Measurements from ENCODE around the gene WDR90. TPM values are rescaled to one million over a fixed set of nuclear protein-coding genes. Genes with fewer than 3 reads are reported as not detected.

Gene WDR90
- total and polyA plus RNA-seq, 8 donors: 19.9 to 114 (median 30.5) TPM

DNA sequence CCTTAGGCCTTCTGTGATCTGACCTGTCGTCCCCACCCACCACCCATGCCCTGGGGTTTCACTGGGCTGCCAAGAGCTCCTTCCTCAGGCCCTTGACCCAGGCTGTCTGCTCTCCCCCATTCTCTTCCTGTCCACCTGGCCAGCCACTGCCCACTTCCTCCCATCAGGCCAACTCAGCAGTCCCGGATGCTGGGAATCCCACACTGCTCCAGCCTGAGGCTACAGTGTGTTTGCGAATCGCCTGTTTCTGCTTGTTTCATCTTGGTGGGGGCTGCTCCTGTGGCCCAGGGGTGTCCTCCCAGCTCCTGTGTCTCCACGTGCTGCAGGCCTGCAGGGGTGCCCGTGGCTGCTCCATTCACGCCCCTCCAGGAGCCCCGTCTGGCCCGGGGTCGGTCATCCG, 64.9 kb downstream of the WDR90 start:
- no peak for DNase-seq
- H3K36me3 ChIP-seq: peaks cover 0 to 6% (median 0%) of the 10 kb centered on the region in 4 donors
- peaks cover 16 to 79% (median 30%) of the 10 kb centered on the region in 3 donors for H3K27me3 ChIP-seq
- H3K4me1 ChIP-seq: peaks cover 22 to 54% (median 45%) of the 10 kb centered on the region in 4 donors
- 51 to 77% (median 68%) methylated on average over 5 to 11 of the region's 11 CpGs for WGBS, 5 donors
- TF ChIP-seq EP300 (IDR thresholded peaks at IDR 0.05) (no peak), POLR2A (IDR thresholded peaks at IDR 0.05) (no peak), POLR2AphosphoS5 (IDR thresholded peaks at IDR 0.05) (no peak)
- TF ChIP-seq, protein P1, sequence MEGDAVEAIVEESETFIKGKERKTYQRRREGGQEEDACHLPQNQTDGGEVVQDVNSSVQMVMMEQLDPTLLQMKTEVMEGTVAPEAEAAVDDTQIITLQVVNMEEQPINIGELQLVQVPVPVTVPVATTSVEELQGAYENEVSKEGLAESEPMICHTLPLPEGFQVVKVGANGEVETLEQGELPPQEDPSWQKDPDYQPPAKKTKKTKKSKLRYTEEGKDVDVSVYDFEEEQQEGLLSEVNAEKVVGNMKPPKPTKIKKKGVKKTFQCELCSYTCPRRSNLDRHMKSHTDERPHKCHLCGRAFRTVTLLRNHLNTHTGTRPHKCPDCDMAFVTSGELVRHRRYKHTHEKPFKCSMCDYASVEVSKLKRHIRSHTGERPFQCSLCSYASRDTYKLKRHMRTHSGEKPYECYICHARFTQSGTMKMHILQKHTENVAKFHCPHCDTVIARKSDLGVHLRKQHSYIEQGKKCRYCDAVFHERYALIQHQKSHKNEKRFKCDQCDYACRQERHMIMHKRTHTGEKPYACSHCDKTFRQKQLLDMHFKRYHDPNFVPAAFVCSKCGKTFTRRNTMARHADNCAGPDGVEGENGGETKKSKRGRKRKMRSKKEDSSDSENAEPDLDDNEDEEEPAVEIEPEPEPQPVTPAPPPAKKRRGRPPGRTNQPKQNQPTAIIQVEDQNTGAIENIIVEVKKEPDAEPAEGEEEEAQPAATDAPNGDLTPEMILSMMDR (IDR thresholded peaks at IDR 0.05): no peak
- no peaks in the 10 kb centered on the region for H3K9me3 ChIP-seq
- H3K4me3 ChIP-seq: no peak overlapping the region
- intact Hi-C loops (cut with DNase I; ENCODE audit: low total_unique reads): loop anchor here (5.0 kb wide), 2 partner anchors 68 to 338 kb away; no protein-coding TSS in a partner anchor
- H3K27ac ChIP-seq: no peak overlapping the region

DNA sequence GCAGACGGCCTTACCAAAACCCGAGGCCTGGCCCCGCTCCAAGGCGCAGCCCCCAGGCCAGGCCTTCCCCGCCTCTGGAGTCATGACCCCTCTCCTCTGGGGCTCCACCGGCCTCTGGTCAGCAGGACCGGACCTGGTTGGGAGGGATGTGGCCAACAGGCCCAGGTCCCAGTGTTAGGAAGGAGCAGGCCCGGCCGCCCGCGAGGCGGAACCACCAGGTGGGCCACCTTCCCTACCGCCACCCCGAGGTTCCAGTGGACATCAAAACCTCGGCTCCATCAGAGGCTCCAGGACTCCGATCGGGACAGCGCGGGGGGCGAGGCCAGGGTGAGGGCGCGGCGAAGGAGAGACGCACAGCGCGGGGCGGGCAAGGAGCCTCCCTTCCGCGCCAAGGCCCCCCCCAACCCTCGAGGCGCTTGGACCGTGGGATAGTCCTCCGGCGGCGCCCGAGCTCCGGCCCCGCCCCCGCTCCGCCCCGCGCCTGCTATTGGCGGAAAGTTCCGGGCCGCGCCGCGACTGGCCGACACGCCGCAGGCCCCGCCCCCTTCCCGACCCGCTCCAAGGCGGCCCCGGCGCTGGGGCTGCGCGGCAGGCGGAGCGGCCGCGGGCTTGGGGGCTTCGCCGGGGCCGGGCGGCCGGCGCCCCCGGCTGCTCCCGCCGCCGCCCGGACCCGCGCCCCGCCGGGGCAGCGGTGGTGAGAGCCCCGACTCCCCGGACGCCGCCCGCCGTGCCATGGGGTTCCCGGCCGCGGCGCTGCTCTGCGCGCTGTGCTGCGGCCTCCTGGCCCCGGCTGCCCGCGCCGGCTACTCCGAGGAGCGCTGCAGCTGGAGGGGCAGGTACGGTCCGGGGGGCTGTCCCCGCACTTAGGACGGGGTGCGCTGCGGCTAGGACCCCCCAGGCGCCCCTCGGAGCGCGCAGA, 65.7 kb downstream of the WDR90 start, which contains the start of gene METRN:
Gene METRN (plus strand): TSS at position 561 of the 919 bp plus-strand sequence. CDS start 172 bp downstream, at position 733.
- peak within 1 kb of the TSS in 3 of 5 donors; percentile 17 to 69 (median 43) for H3K27ac ChIP-seq
- WGBS, 5 donors: 5 to 14% (median 7%) methylated on average over 23 to 108 of the region's 108 CpGs
- peak within 1 kb of the TSS; percentile 61 to 94 (median 68) for H3K4me3 ChIP-seq
- peaks cover 9 to 72% (median 23%) of the 10 kb centered on the region in 3 donors for H3K27me3 ChIP-seq
- TF ChIP-seq, protein P1 (IDR thresholded peaks at IDR 0.05): no peak
- TF ChIP-seq EP300 (IDR thresholded peaks at IDR 0.05): no peak
- TF ChIP-seq POLR2AphosphoS5 (IDR thresholded peaks at IDR 0.05): peak in 1 of 3 donors; percentile 31
- no peak for TF ChIP-seq POLR2A (IDR thresholded peaks at IDR 0.05)
- H3K9me3 ChIP-seq: no peaks in the 10 kb centered on the region
- peaks cover 24 to 59% (median 51%) of the 10 kb centered on the region in 4 donors for H3K4me1 ChIP-seq
- peaks cover 0 to 6% (median 0%) of the 10 kb centered on the region in 4 donors for H3K36me3 ChIP-seq
- intact Hi-C loops (cut with DNase I; ENCODE audit: low total_unique reads): loop anchor here (5.0 kb wide), 2 partner anchors 67 to 337 kb away; no protein-coding TSS in a partner anchor
- peak; percentile 94 to 97 for DNase-seq

DNA sequence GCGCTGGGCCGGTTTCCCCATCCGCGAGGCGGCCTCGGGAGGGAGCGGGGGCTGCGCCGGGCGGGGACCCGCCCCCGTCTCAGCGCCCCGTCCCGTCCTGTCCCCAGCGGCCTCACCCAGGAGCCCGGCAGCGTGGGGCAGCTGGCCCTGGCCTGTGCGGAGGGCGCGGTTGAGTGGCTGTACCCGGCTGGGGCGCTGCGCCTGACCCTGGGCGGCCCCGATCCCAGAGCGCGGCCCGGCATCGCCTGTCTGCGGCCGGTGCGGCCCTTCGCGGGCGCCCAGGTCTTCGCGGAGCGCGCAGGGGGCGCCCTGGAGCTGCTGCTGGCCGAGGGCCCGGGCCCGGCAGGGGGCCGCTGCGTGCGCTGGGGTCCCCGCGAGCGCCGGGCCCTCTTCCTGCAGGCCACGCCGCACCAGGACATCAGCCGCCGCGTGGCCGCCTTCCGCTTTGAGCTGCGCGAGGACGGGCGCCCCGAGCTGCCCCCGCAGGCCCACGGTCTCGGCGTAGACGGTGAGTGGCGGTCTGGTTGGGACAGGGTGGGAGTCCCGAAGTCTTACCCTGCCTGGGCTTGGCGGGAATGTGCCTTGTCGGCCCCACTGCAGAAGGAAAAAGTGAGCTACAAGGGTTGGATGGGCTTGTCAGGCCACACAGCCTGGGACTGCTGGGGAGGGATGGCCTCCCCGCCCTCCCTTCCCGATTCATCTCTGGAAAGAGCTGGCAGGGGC, 66.5 kb downstream of the WDR90 start:
- no peak for TF ChIP-seq POLR2AphosphoS5 (IDR thresholded peaks at IDR 0.05)
- TF ChIP-seq, protein P1 (IDR thresholded peaks at IDR 0.05): no peak
- TF ChIP-seq EP300 (IDR thresholded peaks at IDR 0.05): no peak
- no peak for TF ChIP-seq POLR2A (IDR thresholded peaks at IDR 0.05)
- Histone ChIP-seq H3K27me3 (peaks cover 3 to 64% (median 15%) of the 10 kb centered on the region in 3 donors), H3K36me3 (peaks cover 0 to 6% (median 0%) of the 10 kb centered on the region in 4 donors), H3K4me3 (peak overlapping the region; percentile 61 to 94 (median 68)), H3K4me1 (peaks cover 32 to 64% (median 59%) of the 10 kb centered on the region in 4 donors), H3K27ac (peak overlapping the region in 3 of 5 donors; percentile 17 to 69 (median 43)), H3K9me3 (no peaks in the 10 kb centered on the region)
- peak in 1 of 2 donors; percentile 52 for DNase-seq
- 1 to 7% (median 2%) methylated on average over 8 to 74 of the region's 74 CpGs for WGBS, 5 donors
- intact Hi-C loops (cut with DNase I; ENCODE audit: low total_unique reads): no loop called here

DNA sequence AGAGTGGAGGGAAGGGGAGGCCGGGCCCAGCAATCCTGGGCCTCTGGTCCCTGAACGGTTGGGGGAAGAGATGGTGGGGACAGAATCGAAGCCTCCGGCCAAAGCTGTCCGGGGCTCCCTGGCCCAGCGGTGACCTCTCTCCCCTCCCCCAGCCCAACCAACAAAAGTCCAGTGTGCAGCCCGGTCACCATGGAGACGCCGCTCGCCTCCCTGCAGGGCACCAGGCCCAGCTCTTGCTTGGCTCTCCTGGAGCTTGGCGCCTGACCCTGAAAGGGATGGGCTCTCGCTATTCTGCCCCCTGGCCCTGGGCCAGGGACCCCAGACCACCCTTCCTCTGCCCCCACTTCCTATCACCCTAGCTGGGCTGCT, 67.0 kb downstream of the WDR90 start:
- intact Hi-C loops (cut with DNase I; ENCODE audit: low total_unique reads): no loop called here
- Histone ChIP-seq H3K27ac (peak overlapping the region in 1 of 5 donors; percentile 69), H3K36me3 (peaks cover 0 to 6% (median 0%) of the 10 kb centered on the region in 4 donors), H3K9me3 (no peaks in the 10 kb centered on the region), H3K27me3 (peaks cover 0 to 58% (median 9%) of the 10 kb centered on the region in 3 donors), H3K4me1 (peaks cover 34 to 64% (median 61%) of the 10 kb centered on the region in 4 donors), H3K4me3 (peak overlapping the region; percentile 61 to 94 (median 68))
- WGBS, 5 donors: 10 to 22% (median 13%) methylated on average over 7 to 12 of the region's 12 CpGs
- peak; percentile 48 to 81 for DNase-seq
- TF ChIP-seq EP300 (IDR thresholded peaks at IDR 0.05): no peak
- no peak for TF ChIP-seq POLR2A (IDR thresholded peaks at IDR 0.05)
- no peak for TF ChIP-seq POLR2AphosphoS5 (IDR thresholded peaks at IDR 0.05)
- TF ChIP-seq, protein P1 (IDR thresholded peaks at IDR 0.05): no peak

All from stomach (tissue), 9 donors.